ENCODE measurements around the gene KCNE5.

DNA sequence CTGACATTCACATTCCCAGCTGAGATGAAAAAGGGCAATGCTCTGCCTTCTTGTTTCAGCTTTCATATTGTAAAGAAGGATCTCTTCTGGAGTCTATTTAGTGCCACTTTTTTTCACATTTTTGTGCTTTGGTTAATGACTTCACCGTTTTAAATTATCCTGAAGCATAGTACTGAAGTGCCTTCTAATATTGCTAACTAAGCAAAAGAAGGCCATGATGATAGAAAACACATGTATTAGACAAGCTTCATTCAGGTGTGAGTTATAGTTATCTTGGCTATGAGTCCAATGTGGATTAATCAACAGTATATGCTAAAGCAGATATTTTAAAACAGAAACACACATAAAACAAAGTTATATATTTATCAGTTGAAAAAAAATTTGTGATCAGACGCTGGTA lies 47.9 kb downstream of the KCNE5 start:
- no peak for TF ChIP-seq POLR2A (IDR thresholded peaks at IDR 0.05)
- TF ChIP-seq, protein P1, sequence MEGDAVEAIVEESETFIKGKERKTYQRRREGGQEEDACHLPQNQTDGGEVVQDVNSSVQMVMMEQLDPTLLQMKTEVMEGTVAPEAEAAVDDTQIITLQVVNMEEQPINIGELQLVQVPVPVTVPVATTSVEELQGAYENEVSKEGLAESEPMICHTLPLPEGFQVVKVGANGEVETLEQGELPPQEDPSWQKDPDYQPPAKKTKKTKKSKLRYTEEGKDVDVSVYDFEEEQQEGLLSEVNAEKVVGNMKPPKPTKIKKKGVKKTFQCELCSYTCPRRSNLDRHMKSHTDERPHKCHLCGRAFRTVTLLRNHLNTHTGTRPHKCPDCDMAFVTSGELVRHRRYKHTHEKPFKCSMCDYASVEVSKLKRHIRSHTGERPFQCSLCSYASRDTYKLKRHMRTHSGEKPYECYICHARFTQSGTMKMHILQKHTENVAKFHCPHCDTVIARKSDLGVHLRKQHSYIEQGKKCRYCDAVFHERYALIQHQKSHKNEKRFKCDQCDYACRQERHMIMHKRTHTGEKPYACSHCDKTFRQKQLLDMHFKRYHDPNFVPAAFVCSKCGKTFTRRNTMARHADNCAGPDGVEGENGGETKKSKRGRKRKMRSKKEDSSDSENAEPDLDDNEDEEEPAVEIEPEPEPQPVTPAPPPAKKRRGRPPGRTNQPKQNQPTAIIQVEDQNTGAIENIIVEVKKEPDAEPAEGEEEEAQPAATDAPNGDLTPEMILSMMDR (IDR thresholded peaks at IDR 0.05) = no peak

All from Peyer's patch (tissue), 4 donors.